Calu3 (cell line): ENCODE data around the gene TCF12. TPM values are rescaled to one million over a fixed set of nuclear protein-coding genes. Genes with fewer than 3 reads are reported as not detected.

Experiments
- BruUV-seq: library from RNA; stranded (reverse); fragments of 400-500 nt; replicated peaks from 2 replicates; lab custom pipeline; 2021; lab: Mats Ljungman, UMichigan
- CTCF ChIA-PET: fragments of 300-600 bp; sonication (Branson Sonifier 250); formaldehyde crosslinking; loops from one replicate; lab custom pipeline; 2022; ENCODE audit warnings: antibody characterized with exemption; lab: Charles Lee
- DNase-seq: peaks from one replicate; pipeline ENCODE4 v3.0.0; 2022
- H3K27ac Mint-ChIP-seq: one replicate; pipeline ENCODE4 v1.8.0; 2022; ENCODE audit warnings: mixed read lengths; ENCODE audit not compliant: unreplicated experiment
- H3K27me3 Mint-ChIP-seq: one replicate; pipeline ENCODE4 v1.8.0; 2022; ENCODE audit warnings: mixed read lengths; ENCODE audit not compliant: unreplicated experiment
- H3K36me3 Mint-ChIP-seq: one replicate; pipeline ENCODE4 v1.8.0; 2022; ENCODE audit warnings: mild to moderate bottlenecking, moderate library complexity, mixed read lengths; ENCODE audit not compliant: insufficient read depth, unreplicated experiment
- H3K4me1 Mint-ChIP-seq: one replicate; pipeline ENCODE4 v1.8.0; 2022; ENCODE audit warnings: mild to moderate bottlenecking, low read depth, mixed read lengths; ENCODE audit not compliant: unreplicated experiment
- H3K4me3 Mint-ChIP-seq: one replicate; pipeline ENCODE4 v1.8.0; 2022; ENCODE audit warnings: mild to moderate bottlenecking, low read depth, moderate library complexity, mixed read lengths; ENCODE audit not compliant: unreplicated experiment
- H3K9me3 Mint-ChIP-seq: one replicate; pipeline ENCODE4 v1.8.0; 2022; ENCODE audit warnings: low read depth, mixed read lengths; ENCODE audit not compliant: unreplicated experiment
- intact Hi-C: fragments of 100-400 bp; cut with micrococcal nuclease; formaldehyde crosslinking; loops from one replicate; pipeline ENCODE4 v1.10.0; 2022; ENCODE audit not compliant: unreplicated experiment
- total RNA-seq: library from RNA; stranded (reverse); gene quantifications from 2 replicates; pipeline ENCODE4 v1.2.3, GENCODE V29; 2022
- TF ChIP-seq, protein P1 (sequence below): fragments of 200-600 bp; IDR thresholded peaks from one replicate; pipeline ENCODE4 v1.8.0; 2022; ENCODE audit warnings: antibody characterized with exemption; ENCODE audit not compliant: unreplicated experiment

Gene TCF12
- total RNA-seq, 1 experiment from 2014 or later: 127 TPM

DNA sequence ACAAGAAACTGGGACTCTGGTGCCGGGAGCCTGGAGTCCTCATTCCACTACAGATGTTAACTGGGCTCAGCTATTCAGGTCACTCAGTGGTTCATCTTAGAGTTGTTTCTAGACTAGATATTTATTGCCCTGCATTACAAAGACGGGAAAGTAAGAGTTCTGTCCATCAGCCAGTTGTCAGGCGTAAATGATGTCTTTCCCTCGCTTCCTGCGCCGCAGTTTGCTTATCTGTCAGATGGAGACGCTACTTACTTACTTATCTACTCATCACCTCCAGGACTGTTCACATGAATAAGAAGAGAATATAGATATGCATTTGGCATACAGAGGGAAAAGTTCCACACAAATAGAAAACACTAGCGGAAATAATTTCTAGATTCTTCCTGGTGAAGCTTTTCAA is 410.0 kb downstream of the TCF12 start:
- H3K36me3 Mint-ChIP-seq: peaks cover 4% of the 10 kb centered on the region
- TF ChIP-seq, protein P1, sequence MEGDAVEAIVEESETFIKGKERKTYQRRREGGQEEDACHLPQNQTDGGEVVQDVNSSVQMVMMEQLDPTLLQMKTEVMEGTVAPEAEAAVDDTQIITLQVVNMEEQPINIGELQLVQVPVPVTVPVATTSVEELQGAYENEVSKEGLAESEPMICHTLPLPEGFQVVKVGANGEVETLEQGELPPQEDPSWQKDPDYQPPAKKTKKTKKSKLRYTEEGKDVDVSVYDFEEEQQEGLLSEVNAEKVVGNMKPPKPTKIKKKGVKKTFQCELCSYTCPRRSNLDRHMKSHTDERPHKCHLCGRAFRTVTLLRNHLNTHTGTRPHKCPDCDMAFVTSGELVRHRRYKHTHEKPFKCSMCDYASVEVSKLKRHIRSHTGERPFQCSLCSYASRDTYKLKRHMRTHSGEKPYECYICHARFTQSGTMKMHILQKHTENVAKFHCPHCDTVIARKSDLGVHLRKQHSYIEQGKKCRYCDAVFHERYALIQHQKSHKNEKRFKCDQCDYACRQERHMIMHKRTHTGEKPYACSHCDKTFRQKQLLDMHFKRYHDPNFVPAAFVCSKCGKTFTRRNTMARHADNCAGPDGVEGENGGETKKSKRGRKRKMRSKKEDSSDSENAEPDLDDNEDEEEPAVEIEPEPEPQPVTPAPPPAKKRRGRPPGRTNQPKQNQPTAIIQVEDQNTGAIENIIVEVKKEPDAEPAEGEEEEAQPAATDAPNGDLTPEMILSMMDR: no peak
- H3K4me1 Mint-ChIP-seq: no peaks in the 10 kb centered on the region
- no peak overlapping the region for H3K27ac Mint-ChIP-seq
- intact Hi-C loops: no loop called here
- no peaks in the 10 kb centered on the region for H3K9me3 Mint-ChIP-seq
- BruUV-seq: no TSS peak
- peaks cover 34% of the 10 kb centered on the region for H3K27me3 Mint-ChIP-seq
- no peak overlapping the region for H3K4me3 Mint-ChIP-seq
- no peak for DNase-seq
- CTCF ChIA-PET: interaction anchor here (0.7 kb wide), 1 partner anchor 9 kb away, joined by 3 read pairs; no protein-coding TSS in a partner anchor

DNA sequence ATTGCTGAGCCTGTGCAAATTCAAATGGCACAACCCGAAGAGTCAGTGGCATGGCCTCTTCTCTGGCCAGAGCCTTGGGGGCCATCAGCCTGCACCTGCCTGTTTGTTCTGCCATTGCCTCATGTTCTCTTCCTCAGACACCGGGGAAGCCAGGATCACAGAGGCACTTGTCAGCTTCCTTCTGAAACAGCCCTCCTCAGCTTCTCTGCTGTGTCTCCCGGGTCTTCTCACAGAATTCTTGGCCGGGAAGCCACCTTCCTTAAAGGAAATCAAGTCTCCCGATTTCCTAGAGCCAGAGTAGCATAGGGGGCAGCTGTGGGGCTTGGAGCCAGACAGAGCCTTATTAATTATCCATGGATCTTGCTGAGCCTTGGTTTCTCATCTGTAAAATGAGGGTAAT is 410.5 kb downstream of the TCF12 start:
- peaks cover 34% of the 10 kb centered on the region for H3K27me3 Mint-ChIP-seq
- BruUV-seq: no TSS peak
- H3K4me1 Mint-ChIP-seq: peaks cover 2% of the 10 kb centered on the region
- CTCF ChIA-PET: no interaction called here
- TF ChIP-seq, protein P1: no peak
- DNase-seq: no peak
- H3K36me3 Mint-ChIP-seq: peaks cover 5% of the 10 kb centered on the region
- H3K27ac Mint-ChIP-seq: no peak overlapping the region
- H3K4me3 Mint-ChIP-seq: no peak overlapping the region
- H3K9me3 Mint-ChIP-seq: no peaks in the 10 kb centered on the region
- intact Hi-C loops: no loop called here

DNA sequence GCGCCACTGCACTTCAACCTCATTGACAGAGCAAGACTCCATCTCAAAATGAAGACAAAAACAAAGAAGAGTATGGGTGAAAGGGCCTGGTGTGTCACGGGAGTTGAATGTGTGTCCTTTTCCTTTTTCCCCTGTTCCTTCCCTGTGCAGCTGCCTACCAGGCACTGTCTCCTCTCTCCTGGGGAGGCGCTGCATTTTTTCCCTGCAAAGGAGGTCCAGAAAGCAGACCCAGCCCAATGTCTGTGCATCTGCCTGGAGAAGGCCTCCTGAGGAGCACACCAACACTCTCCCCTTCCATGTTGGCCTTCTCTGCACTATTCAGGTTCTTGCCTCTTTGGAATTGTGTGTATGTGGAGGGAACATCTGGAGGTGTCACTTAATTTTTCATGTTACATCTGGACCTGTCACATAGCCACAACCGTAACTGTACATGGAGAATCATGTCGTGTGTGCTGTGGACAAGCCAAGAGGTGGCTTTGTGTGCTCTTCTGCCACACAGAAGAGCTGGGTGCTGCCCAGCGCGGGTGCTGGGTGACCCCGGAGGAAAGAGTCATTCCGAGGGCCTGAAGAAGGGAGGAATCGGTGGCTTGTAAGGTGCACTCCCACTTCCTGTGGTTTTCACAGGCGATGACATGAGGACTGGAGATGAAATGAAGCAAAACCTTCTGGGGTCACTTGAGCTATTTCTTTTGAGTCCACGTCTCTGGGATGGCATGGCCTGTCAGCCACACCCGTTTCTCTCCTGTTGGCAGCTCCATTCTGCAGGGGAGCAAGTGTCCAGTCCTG is 411.3 kb downstream of the TCF12 start:
- H3K9me3 Mint-ChIP-seq: no peaks in the 10 kb centered on the region
- CTCF ChIA-PET: no interaction called here
- no TSS peak for BruUV-seq
- no peak overlapping the region for H3K27ac Mint-ChIP-seq
- DNase-seq: no peak
- peaks cover 11% of the 10 kb centered on the region for H3K4me1 Mint-ChIP-seq
- intact Hi-C loops: loop anchor here (10.0 kb wide), 2 partner anchors 505 to 835 kb away; no protein-coding TSS in a partner anchor
- H3K4me3 Mint-ChIP-seq: no peak overlapping the region
- H3K36me3 Mint-ChIP-seq: peaks cover 10% of the 10 kb centered on the region
- peaks cover 34% of the 10 kb centered on the region for H3K27me3 Mint-ChIP-seq
- TF ChIP-seq, protein P1: no peak

DNA sequence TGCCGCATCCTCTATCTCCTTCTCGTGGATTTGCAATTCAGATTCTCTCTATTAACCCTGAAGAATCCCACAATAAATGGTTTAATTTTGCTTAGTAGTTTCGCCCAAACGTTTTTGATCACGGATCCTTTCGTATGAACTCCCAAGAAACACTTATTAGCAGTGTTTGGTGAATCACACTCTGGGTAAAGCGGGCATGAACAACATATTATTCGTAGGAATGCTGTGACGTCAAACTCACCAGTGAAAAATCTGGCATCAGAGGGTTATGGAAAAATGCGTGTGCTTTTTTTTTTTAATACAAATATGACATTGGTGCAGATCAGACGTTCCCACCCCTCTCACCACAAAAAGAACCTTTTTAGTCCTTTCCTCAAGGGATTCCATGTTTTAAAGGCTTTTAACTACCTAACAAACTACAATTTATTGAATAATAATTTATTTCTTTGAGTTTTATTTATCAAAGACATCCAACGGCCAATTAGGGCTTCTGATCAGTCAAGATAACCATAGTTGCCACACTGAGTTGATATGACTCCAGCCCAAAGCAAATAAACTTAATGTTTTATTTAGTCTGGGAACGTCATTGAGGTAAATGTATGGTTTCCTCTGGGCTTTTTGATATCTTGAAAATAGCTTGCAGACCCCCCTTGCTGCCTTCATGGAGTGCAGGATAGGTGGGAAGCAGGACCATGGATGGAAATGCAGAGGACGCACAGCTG is 412.3 kb downstream of the TCF12 start:
- Mint-ChIP-seq H3K36me3 (peaks cover 8% of the 10 kb centered on the region), H3K4me3 (no peak overlapping the region), H3K27ac (no peak overlapping the region), H3K27me3 (peaks cover 34% of the 10 kb centered on the region), H3K4me1 (peaks cover 21% of the 10 kb centered on the region), H3K9me3 (no peaks in the 10 kb centered on the region)
- TF ChIP-seq, protein P1: no peak
- CTCF ChIA-PET: no interaction called here
- no peak for DNase-seq
- BruUV-seq: no TSS peak
- intact Hi-C loops: loop anchor here (10.0 kb wide), 2 partner anchors 506 to 836 kb away; no protein-coding TSS in a partner anchor
